Daoy (cell line): ENCODE data around the gene SMIM33. TPM values are rescaled to one million over a fixed set of nuclear protein-coding genes. Genes with fewer than 3 reads are reported as not detected.

Experiments
- total RNA-seq: library from RNA; depleted of rRNA; stranded (reverse); fragments of >200 nt; shearing (Covaris generic); gene quantifications from 2 replicates; pipeline ENCODE4 v1.2.3, GENCODE V29; 2014; rRNA removed

SMIM33 gene
- total RNA-seq, 1 experiment from 2014 or later, result not detected

Other genes starting within 250 kb of the SMIM33 start
- gene MATR3, start 177.3 kb upstream of the SMIM33 start, total RNA-seq, result 333 and 391 TPM in 2 replicates
- gene PAIP2, start 129.2 kb upstream of the SMIM33 start, total RNA-seq, result 94.9 and 102 TPM in 2 replicates
- not detected in 2 replicates for gene SLC23A1, start 87.7 kb upstream of the SMIM33 start, total RNA-seq
- gene MZB1, start 81.1 kb upstream of the SMIM33 start, total RNA-seq, result not detected in 2 replicates
- 0.09 and 0.17 TPM in 2 replicates for gene PROB1, start 75.9 kb upstream of the SMIM33 start, total RNA-seq
- 4.9 and 28.9 TPM in 2 replicates for gene SPATA24, start 66.9 kb upstream of the SMIM33 start, total RNA-seq
- 5.6 and 11.8 TPM in 2 replicates for gene DNAJC18, start 31.5 kb upstream of the SMIM33 start, total RNA-seq
- gene ECSCR, start 8.3 kb upstream of the SMIM33 start, total RNA-seq, result 0.23 and 2.4 TPM in 2 replicates
- 8.2 and 9.0 TPM in 2 replicates for gene STING1, start 11.8 kb downstream of the SMIM33 start, total RNA-seq
- gene UBE2D2, start 90.3 kb downstream of the SMIM33 start, total RNA-seq, result 99.5 and 140 TPM in 2 replicates
- gene CXXC5, start 177.3 kb downstream of the SMIM33 start, total RNA-seq, result 199 and 205 TPM in 2 replicates